ENCODE measurements around the gene EIF2S1.
"Not testable (repeated sequence)": the region's sequence is repeated elsewhere in the genome, so short reads cannot be mapped to it uniquely, and the experiment has no call there.

EIF2S1 gene

DNA sequence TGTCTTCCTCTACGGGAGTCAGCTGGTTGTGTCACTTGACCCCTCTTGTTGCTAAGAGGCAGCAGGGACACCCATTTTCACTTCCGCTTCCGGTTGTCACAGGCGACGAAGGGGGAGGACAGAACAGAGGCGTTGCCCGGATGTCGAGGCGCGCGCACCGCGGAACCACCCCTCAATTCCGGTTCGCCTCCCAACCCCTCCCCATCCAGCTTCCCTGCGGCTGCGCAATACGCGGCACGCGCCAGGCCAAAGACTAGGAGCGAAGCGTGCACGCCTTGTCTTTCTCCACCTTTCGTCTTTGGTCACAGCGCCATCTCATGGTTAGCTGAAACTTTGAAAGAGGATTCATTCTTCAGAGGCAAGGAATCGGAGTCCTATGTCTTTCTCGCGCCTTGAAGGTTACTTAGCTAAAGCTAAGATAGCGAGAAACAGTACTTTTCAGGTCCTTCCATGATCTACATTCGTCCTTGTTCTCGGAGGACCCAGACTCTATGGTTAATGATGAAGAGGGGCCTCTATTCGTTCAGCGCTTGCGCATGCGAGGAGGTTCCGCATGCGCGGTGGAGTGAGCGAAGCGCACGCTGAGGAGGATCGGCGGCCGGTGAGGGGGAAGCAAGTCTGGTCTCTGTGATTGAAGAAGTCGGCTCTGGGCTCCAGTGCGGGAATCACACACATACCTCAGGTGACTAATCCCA, at the start of gene EIF2S1, which contains the start of gene ATP6V1D:
Gene EIF2S1, plus strand, starts transcription at position 554 of the 695 bp plus-strand sequence. CDS start 4,440 bp downstream, outside the sequence.
Gene ATP6V1D, minus strand, starts transcription at position 30 of the 695 bp plus-strand sequence. CDS start 106 bp downstream, outside the sequence.
- peak; percentile 87 for DNase-seq (ENCODE audit: low read depth)

GRCh38 chr14:67311868-67312267, 48.3 kb upstream of the EIF2S1 start:
- DNase-seq (ENCODE audit: low read depth): no peak

GRCh38 chr14:67313153-67313552, 47.0 kb upstream of the EIF2S1 start:
- DNase-seq (ENCODE audit: low read depth): no peak

DNA sequence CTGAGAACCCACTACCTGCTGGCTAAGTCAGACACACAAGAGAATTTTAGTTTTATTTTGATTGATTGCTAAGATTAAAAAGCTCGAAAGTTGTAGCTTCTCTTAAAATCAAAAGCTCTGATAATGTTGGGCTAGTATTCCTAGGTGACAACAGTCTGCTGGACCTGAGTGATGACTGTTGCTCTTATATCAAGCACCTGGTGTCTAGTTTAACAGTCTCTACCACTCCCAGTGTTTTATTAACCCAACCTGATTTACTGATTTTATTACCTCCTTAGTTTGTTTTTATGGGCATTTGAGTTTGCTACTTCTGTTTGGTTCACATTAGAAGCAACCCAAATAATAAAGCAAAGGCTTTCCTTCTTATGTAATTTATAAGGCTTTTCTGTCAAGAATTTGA, 42.3 kb upstream of the EIF2S1 start:
- no peak for DNase-seq (ENCODE audit: low read depth)

- no peak for DNase-seq (ENCODE audit: low read depth)
Measured at GRCh38 chr14:67319142-67319541, 41.0 kb upstream of the EIF2S1 start.

GRCh38 chr14:67329666-67330065, 30.5 kb upstream of the EIF2S1 start:
- DNase-seq (ENCODE audit: low read depth): not testable (repeated sequence)

DNA sequence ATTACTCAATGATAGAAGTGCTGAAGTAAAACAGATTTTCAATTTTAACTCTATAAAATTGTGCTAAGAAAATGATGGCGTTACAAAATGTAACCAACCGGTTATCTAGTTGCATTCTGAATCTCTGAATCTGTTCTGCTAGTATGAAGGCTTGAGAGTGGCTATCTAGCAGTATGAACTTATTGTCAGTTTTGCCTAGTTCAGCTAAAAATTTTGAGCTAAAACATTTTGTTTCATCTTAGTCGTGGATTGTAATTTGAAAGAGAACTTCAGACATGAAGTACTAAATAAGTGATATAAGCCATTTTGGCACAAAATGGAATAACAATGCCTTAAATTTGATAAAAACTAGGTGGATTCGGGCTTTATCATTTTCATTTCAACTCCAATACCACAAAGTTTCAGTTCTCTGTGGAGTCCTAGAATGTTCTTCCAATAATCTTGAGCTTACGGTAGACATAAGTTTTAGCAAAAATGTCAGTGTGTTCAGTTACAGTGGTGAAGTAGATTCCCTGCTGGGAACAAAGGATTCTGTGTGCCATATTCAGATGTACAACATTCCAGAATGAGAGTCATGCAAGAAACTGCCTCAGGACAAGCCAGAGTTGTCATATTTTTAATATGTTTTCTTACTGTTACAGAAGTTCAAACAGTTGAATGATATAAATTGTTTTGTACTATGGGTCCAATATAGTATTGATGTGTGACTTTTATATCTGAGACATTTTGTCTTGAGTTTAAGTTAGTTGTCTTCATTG, 28.6 kb upstream of the EIF2S1 start:
- DNase-seq (ENCODE audit: low read depth): no peak

GRCh38 chr14:67332468-67332867, 27.7 kb upstream of the EIF2S1 start:
- no peak for DNase-seq (ENCODE audit: low read depth)

GRCh38 chr14:67335781-67336180, 24.3 kb upstream of the EIF2S1 start:
- DNase-seq (ENCODE audit: low read depth): no peak

DNA sequence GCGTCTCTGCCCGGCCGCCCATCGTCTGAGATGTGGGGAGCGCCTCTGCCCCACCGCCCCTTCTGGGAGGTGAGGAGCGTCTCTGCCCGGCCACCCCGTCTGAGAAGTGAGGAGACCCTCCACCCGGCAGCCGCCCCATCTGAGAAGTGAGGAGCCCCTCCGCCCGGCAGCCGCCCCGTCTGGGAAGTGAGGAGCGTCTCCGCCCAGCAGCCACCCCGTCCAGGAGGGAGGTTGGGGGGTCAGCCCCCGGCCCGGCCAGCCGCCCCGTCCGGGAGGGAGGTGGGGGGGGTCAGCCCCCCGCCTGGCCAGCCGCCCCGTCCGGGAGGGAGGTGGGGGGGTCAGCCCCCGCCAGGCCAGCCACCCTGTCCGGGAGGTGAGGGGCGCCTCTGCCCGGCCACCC, 18.9 kb upstream of the EIF2S1 start:
- not testable (repeated sequence) for DNase-seq (ENCODE audit: low read depth)

DNA sequence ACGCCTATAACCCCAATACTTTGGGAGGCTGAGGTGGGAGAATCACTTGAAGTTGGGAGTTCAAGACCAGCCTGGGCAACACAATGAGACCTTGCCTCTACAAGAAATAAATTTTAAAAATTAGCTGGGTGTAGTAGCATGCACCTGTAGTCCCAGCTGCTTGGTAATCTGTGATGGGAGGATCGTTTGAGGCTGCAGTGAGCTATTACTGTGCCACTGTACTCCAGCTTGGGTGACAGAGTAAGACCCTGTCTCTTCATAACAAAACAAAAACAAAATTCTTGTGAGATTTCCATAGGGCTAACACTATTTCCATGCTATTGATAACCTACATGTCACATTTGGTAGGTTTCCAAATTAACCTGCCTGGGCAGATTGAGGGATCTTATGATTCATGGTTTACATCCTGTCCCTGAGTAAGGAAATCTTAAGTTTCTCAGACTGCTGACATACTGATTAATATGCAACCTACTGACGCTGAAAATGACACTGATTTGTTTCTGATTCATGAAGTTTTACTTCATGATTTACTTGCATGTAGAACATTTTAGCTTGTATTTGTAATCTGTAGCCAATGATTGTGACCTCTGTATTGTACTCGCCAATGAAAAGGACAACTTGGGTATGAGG, 16.4 kb upstream of the EIF2S1 start:
- no peak for DNase-seq (ENCODE audit: low read depth)

DNA sequence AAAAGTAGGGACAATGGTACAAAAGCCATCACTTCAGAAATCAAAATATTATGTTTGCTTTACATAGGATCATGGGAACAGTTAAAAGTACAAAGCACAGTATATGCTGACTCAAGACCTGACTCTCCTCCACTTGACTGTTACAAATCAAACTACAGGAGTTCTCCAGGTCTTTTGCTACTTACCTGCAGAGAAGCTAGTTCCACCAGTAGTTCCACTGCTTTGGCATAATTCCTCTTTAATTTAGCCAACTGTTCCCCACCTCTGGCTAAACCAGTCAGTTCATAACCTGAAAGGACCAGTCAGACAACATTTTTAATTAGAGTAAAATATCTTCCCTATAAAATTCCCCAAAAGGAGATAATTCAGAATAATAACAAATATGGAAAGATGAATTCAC, 14.5 kb upstream of the EIF2S1 start:
- DNase-seq (ENCODE audit: low read depth): no peak

DNA sequence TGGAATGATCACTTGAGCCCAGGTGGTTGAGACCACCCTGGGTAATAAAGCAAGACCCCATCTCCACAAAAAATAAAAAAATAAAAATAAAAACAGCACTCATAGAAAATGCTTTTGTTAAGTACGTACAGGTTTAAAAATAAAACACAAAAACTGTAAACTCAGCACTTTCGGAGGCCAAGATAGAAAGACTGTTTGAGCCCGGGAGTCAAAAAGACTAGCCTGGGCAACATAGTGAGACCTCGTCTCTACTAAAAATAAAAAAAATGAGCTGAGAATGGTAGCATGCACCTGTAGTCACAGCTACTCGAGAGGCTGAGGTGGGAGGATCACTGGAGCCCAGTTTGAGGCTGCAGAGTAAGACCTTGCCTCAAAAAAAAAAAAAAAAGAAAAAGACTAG, 8.1 kb upstream of the EIF2S1 start:
- no peak for DNase-seq (ENCODE audit: low read depth)

DNA sequence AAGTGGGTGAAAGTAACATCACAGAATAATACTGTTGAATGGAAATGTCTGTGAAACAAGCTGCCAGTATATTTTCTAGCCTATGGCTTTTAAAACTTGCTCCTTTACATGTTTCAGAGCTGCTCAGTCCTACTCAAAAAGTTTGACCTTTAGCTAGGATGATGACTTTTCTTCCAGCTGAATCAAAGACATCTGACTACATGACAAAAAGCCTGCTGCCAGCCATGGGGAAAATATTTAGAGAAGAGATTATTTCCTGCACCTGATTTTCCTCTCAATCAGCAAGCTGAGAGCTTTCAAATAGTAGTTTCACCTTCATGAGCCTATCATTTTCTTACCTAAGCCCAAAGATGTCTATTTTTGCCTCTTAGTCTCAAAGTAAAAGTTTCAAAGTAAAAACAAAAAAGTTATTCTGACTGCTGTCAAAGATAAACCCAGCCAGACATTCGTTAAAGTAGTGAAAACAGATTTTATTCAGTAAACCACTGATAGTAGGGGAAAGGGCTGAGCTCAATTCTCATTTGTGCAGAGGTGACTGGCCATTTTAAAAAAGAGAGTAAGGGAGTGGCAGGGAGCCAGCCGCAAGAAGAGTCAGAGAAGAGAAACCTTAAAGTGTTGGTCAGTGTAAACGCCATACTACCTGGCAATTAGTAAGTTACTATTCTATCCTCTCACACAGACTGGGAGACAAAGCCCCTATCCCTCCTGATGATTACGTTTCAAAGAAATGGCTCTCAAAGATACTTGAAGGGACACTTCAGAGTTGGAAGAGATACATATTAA, 2.8 kb upstream of the EIF2S1 start:
- no peak for DNase-seq (ENCODE audit: low read depth)

- no peak for DNase-seq (ENCODE audit: low read depth)
Measured at GRCh38 chr14:67357969-67358354, 2.2 kb upstream of the EIF2S1 start.

DNA sequence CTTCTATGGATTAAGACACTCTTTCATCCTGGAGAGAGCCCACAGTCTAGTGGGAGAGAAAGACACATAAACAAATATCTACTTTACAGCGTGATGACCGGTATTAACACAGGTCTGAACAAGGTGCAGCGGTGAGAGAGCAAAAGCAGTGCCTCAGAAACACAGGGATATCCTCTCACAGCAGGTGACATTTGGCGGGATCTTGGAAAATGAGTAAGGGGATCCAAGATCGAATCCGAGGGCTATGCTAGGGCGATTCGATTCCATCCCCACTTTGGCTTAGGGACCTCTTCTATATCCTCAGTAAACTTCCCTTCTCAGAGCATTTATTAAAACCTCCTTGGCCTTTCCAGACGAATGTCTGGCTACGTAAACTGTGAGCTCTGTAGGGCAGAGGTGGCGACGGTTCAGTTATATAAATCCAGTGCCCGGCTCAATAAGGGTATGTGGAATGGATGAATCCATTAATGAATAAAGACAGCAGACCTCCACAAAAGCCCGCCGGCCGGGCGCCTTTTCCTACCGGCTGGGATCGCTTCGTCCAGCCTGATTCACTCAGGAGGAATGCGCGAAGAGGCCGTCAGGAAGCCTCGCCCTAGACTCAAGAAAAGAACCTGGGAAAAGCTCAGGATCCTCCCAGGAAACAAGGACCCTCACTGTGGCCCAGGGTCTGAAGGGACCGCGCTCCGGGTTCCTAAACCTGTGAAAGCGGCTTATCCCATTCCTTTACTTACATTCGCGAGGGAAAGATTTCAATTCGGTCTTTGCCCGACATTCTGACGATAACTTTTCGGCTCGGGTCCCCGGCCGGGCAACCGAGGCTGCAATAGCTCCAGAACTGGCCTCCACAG, 979 bp upstream of the EIF2S1 start:
- no peak for DNase-seq (ENCODE audit: low read depth)

DNA sequence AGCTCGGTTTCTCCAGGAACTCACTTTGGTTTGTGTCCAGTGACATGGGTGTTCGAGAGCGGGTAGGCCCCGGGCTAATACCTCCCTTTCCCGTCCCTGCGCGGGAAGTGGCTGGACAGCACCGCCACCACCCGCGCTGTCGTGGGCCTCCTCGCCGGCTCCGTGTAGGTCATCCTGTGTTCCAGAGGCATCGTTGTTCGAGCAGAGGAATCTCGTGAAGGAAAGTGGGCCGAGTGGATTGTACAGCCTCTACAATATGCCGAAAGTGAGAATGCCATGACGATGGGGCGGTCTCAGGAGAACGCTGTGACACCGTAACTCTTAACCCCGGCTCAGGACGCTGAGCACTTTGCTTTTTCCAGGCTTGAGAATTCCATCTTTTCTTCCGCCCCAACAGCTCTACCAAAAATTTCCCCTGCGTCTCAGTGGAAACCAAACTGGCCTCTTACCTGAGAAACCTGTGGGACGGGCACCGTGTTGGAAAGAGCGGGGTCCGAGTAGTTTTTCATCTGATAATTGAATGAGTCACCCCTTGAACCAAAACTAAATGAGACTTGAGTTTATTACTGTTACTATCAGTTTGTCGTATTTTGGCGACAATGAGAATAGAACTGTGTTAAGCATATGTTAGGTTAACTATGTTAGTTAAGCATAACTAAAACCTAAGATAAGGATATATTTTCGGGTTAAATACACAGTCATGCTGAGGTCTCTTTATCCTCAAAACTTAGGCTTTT, 510 bp downstream of the EIF2S1 start:
- no peak for DNase-seq (ENCODE audit: low read depth)

GRCh38 chr14:67365476-67365875, 5.3 kb downstream of the EIF2S1 start:
- no peak for DNase-seq (ENCODE audit: low read depth)

DNA sequence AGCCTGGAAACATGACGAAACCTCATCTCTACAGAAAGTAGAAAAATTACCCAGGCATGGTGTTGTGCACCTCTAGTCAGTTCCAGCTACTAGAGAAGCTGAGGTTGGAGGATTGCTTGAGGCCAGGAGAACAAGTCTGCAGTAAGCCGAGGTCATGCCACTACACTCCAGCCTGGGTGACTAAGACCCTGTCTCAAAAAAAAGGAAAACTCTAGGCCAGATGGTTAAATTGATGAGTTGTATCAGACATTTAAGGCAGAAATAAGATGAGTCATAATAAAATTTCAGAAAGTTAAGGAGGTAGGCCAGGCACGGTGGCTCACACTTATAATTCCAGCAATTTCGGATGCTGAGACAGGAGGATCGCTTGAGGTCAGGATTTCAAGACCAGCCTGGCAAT, 10.7 kb downstream of the EIF2S1 start:
- DNase-seq (ENCODE audit: low read depth): no peak

Data from CMK (cell line).